MM.1S (cell line): ENCODE results near the gene INTS4.

Source experiments
- CTCF ChIP-seq: fragments of 300-600 bp; sonication (generic); IDR thresholded peaks from 2 replicates; pipeline ENCODE4 v1.5.1; 2016; ENCODE audit warnings: antibody characterized with exemption, low read length, mixed read lengths
- EZH2phosphoT487 ChIP-seq: fragments of 300-600 bp; sonication (generic); IDR thresholded peaks from 2 replicates; pipeline ENCODE4 v1.6.1; 2018; ENCODE audit warnings: antibody characterized with exemption, low read length

- peak; percentile 39 for TF ChIP-seq CTCF
- no peak for TF ChIP-seq EZH2phosphoT487
These were observed 115.2 kb downstream of the INTS4 start for GRCh38 chr11:77879218-77879617.
